BE2C (cell line): ENCODE measurements around the gene TPI1.

Experiments
- DNase-seq: peaks from one replicate; pipeline ENCODE4 v3.0.0-alpha.2; 2020
- H3K27me3 ChIP-seq: fragments of 250-450 bp; sonication (Bioruptor Pico); 2 replicates; pipeline ENCODE4 v1.5.1; 2020; ENCODE audit warnings: mild to moderate bottlenecking
- H3K36me3 ChIP-seq: fragments of 250-450 bp; sonication (Bioruptor Pico); 2 replicates; pipeline ENCODE4 v1.5.1; 2020; ENCODE audit warnings: mild to moderate bottlenecking
- H3K4me1 ChIP-seq: fragments of 250-450 bp; sonication (Bioruptor Pico); 2 replicates; pipeline ENCODE4 v1.5.1; 2020
- H3K4me3 ChIP-seq: 2 replicates; pipeline ENCODE4 v1.5.1; 2011; ENCODE audit warnings: low read depth, low read length
- H3K9me3 ChIP-seq: fragments of 250-450 bp; sonication (Bioruptor Pico); 2 replicates; pipeline ENCODE4 v1.5.1; 2020
- CTCF ChIP-seq: IDR thresholded peaks from 2 replicates; pipeline ENCODE4 v1.5.1; 2012; ENCODE audit warnings: mild to moderate bottlenecking, low read depth, low read length

TPI1 gene

GRCh38 chr12:6853626-6854025 lies 13.7 kb upstream of the TPI1 start:
- Histone ChIP-seq H3K27me3 (no peaks in the 10 kb centered on the region), H3K36me3 (peaks cover 49% of the 10 kb centered on the region), H3K4me1 (no peaks in the 10 kb centered on the region; the same call in 1 of the 2 replicates), H3K4me3 (peak overlapping the region; percentile 70; the same call in 1 of the 2 replicates), H3K9me3 (no peaks in the 10 kb centered on the region)
- TF ChIP-seq CTCF = no peak
- DNase-seq = no peak

- Histone ChIP-seq H3K9me3 (no peaks in the 10 kb centered on the region), H3K4me1 (no peaks in the 10 kb centered on the region; the same call in 1 of the 2 replicates), H3K27me3 (no peaks in the 10 kb centered on the region), H3K4me3 (no peak overlapping the region), H3K36me3 (peaks cover 49% of the 10 kb centered on the region)
- no peak for DNase-seq
- TF ChIP-seq CTCF = no peak
Measured at GRCh38 chr12:6854036-6854435, 13.3 kb upstream of the TPI1 start.

GRCh38 chr12:6855322-6855721 lies 12.0 kb upstream of the TPI1 start:
- no peaks in the 10 kb centered on the region for H3K9me3 ChIP-seq
- DNase-seq = no peak
- no peaks in the 10 kb centered on the region for H3K27me3 ChIP-seq
- no peak for TF ChIP-seq CTCF
- H3K4me1 ChIP-seq = no peaks in the 10 kb centered on the region; the same call in 1 of the 2 replicates
- peaks cover 54% of the 10 kb centered on the region for H3K36me3 ChIP-seq
- no peak overlapping the region for H3K4me3 ChIP-seq

GRCh38 chr12:6858799-6859198 lies 8.5 kb upstream of the TPI1 start:
- no peaks in the 10 kb centered on the region for H3K9me3 ChIP-seq
- no peak for TF ChIP-seq CTCF
- DNase-seq = no peak
- peaks cover 77% of the 10 kb centered on the region for H3K36me3 ChIP-seq
- no peaks in the 10 kb centered on the region for H3K27me3 ChIP-seq
- H3K4me1 ChIP-seq = no peaks in the 10 kb centered on the region
- H3K4me3 ChIP-seq = no peak overlapping the region

- no peak overlapping the region for H3K4me3 ChIP-seq
- no peak for TF ChIP-seq CTCF
- H3K27me3 ChIP-seq = no peaks in the 10 kb centered on the region
- H3K4me1 ChIP-seq = no peaks in the 10 kb centered on the region
- H3K9me3 ChIP-seq = no peaks in the 10 kb centered on the region
- no peak for DNase-seq
- peaks cover 82% of the 10 kb centered on the region for H3K36me3 ChIP-seq
Measured at GRCh38 chr12:6860116-6860515, 7.2 kb upstream of the TPI1 start.

- no peak for TF ChIP-seq CTCF
- no peaks in the 10 kb centered on the region for H3K27me3 ChIP-seq
- DNase-seq = no peak
- no peaks in the 10 kb centered on the region for H3K4me1 ChIP-seq
- H3K36me3 ChIP-seq = peaks cover 82% of the 10 kb centered on the region
- H3K4me3 ChIP-seq = no peak overlapping the region
- H3K9me3 ChIP-seq = no peaks in the 10 kb centered on the region
Measured at GRCh38 chr12:6860942-6861341, 6.4 kb upstream of the TPI1 start.
